C4-2B (cell line): ENCODE results near the gene IL22RA2.

Experiments
- ZFX ChIP-seq: fragments of 450-650 bp; IDR thresholded peaks from 2 replicates; pipeline ENCODE4 v1.6.1; 2017
- TF ChIP-seq, protein P1 (sequence below): fragments of 450-650 bp; conservative IDR thresholded peaks from 2 replicates; pipeline ENCODE4 v1.5.1; 2017; ENCODE audit warnings: mild to moderate bottlenecking

DNA sequence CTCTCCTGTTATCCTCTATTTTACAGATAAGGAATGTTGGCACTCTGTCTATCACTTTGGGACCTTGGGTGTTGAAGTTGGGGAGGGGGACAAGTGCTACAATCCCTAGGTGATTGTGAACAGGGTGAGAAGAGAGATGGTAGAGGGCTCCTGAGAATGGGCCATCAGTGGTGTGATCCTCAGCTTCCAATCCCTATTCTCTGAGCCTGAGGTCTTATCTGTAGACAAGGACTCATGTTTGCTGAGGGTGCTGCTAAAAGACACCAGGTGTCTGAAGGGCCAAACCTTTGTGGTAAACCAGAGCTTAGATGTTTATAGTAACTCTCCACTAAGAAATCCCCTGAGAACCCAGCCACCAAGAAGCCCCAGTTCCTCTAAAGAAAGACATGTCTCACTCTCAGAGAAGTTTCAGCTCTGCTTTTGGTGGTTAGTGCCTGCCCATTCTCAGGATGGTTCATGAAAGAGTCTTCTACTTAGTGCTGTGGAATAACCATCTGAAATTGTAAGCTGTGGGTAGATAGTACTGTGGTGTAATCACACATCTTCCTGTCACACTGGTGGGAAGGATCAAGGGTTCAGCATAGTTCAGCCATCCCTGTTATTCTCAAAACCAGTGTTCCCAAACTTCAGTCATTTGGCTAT lies 70.5 kb downstream of the IL22RA2 start:
- no peak for TF ChIP-seq ZFX
- TF ChIP-seq, protein P1, sequence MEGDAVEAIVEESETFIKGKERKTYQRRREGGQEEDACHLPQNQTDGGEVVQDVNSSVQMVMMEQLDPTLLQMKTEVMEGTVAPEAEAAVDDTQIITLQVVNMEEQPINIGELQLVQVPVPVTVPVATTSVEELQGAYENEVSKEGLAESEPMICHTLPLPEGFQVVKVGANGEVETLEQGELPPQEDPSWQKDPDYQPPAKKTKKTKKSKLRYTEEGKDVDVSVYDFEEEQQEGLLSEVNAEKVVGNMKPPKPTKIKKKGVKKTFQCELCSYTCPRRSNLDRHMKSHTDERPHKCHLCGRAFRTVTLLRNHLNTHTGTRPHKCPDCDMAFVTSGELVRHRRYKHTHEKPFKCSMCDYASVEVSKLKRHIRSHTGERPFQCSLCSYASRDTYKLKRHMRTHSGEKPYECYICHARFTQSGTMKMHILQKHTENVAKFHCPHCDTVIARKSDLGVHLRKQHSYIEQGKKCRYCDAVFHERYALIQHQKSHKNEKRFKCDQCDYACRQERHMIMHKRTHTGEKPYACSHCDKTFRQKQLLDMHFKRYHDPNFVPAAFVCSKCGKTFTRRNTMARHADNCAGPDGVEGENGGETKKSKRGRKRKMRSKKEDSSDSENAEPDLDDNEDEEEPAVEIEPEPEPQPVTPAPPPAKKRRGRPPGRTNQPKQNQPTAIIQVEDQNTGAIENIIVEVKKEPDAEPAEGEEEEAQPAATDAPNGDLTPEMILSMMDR = no peak
